ES-I3 (cell line): ENCODE data around the gene NTSR1.

Experiments
- H3K36me3 ChIP-seq: 2 replicates; pipeline ENCODE4 v1.6.1; 2013; ENCODE audit warnings: mild to moderate bottlenecking, low read length, control low read depth, moderate library complexity; ENCODE audit not compliant: insufficient read depth
- H3K4me1 ChIP-seq: 2 replicates; pipeline ENCODE4 v1.6.1; 2013; ENCODE audit warnings: mild to moderate bottlenecking, control low read depth, low read length; ENCODE audit not compliant: insufficient read depth
- H3K9ac ChIP-seq: 2 replicates; pipeline ENCODE4 v1.6.1; 2013; ENCODE audit warnings: low read depth, mild to moderate bottlenecking, low read length, moderate library complexity
- H3K9me3 ChIP-seq: 2 replicates; pipeline ENCODE4 v1.6.1; 2013; ENCODE audit warnings: mild to moderate bottlenecking, low read length, moderate library complexity; ENCODE audit not compliant: control insufficient read depth, insufficient read depth

Gene NTSR1

DNA sequence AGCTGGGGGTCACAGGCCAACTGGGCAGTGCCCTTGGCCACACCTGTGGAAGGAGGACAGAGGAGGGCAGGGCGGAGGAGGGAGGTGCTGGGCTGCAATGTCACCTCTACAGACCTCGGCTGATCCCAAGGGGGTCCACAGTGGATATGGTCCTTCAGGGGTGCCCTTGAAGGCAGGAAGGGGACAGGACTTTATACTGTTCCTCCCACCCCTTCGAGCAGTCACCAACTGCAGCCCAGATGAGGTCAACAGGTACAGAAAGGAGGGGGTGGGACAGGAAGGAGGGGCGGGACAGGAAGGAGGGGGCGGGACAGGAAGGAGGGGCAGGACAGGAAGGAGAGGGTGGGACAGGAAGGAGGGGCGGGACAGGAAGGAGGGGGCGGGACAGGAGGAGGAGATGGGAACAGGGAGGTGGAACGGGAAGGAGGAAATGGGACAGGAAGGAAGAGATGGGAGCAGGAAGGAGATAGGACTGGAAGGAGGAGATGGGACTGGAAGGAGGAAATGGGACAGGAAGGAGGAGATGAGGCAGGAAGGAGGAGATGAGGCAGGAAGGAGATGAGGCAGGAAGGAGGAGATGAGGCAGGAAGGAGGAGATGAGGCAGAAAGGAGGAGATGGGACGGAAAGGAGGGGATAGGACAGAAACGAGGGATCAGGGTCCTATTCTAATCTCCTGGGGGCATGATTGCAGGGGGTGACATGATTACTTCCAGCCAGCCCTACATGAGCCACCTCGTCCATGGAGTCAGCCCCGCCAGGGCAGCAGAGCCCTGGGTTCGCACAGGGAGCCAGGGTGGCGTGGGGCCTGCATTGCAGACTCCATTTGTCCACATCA is 68.3 kb downstream of the NTSR1 start:
- H3K9me3 ChIP-seq = no peaks in the 10 kb centered on the region
- peaks cover 5% of the 10 kb centered on the region for H3K4me1 ChIP-seq
- H3K9ac ChIP-seq = peak overlapping the region; percentile 45
- no peaks in the 10 kb centered on the region for H3K36me3 ChIP-seq

- Histone ChIP-seq H3K9me3 (no peaks in the 10 kb centered on the region), H3K4me1 (peaks cover 8% of the 10 kb centered on the region), H3K36me3 (no peaks in the 10 kb centered on the region), H3K9ac (no peak overlapping the region)
These were observed 68.8 kb downstream of the NTSR1 start for GRCh38 chr20:62777528-62777830.

GRCh38 chr20:62778058-62778457 is 69.4 kb downstream of the NTSR1 start:
- H3K36me3 ChIP-seq = no peaks in the 10 kb centered on the region
- H3K9ac ChIP-seq = no peak overlapping the region
- H3K9me3 ChIP-seq = no peaks in the 10 kb centered on the region
- H3K4me1 ChIP-seq = peaks cover 12% of the 10 kb centered on the region; the same call in 1 of the 2 replicates

- Histone ChIP-seq H3K4me1 (peaks cover 12% of the 10 kb centered on the region; the same call in 1 of the 2 replicates), H3K9ac (no peak overlapping the region), H3K36me3 (no peaks in the 10 kb centered on the region), H3K9me3 (no peaks in the 10 kb centered on the region)
These were observed 70.2 kb downstream of the NTSR1 start for GRCh38 chr20:62778601-62779416.

- Histone ChIP-seq H3K9me3 (no peaks in the 10 kb centered on the region), H3K36me3 (no peaks in the 10 kb centered on the region), H3K9ac (no peak overlapping the region), H3K4me1 (peaks cover 12% of the 10 kb centered on the region; the same call in 1 of the 2 replicates)
These were observed 70.7 kb downstream of the NTSR1 start for GRCh38 chr20:62779417-62779685.

GRCh38 chr20:62780204-62780603 is 71.6 kb downstream of the NTSR1 start:
- H3K9ac ChIP-seq = no peak overlapping the region
- peaks cover 12% of the 10 kb centered on the region; the same call in 1 of the 2 replicates for H3K4me1 ChIP-seq
- H3K36me3 ChIP-seq = no peaks in the 10 kb centered on the region
- H3K9me3 ChIP-seq = no peaks in the 10 kb centered on the region

GRCh38 chr20:62780696-62781095 is 72.1 kb downstream of the NTSR1 start:
- H3K9ac ChIP-seq = no peak overlapping the region
- H3K36me3 ChIP-seq = no peaks in the 10 kb centered on the region
- no peaks in the 10 kb centered on the region for H3K9me3 ChIP-seq
- H3K4me1 ChIP-seq = peaks cover 12% of the 10 kb centered on the region; the same call in 1 of the 2 replicates

- Histone ChIP-seq H3K36me3 (no peaks in the 10 kb centered on the region), H3K9me3 (no peaks in the 10 kb centered on the region), H3K4me1 (peaks cover 6% of the 10 kb centered on the region; the same call in 1 of the 2 replicates), H3K9ac (no peak overlapping the region)
These were observed 73.7 kb downstream of the NTSR1 start for GRCh38 chr20:62782149-62782892.

- H3K9me3 ChIP-seq = no peaks in the 10 kb centered on the region
- H3K36me3 ChIP-seq = no peaks in the 10 kb centered on the region
- H3K9ac ChIP-seq = no peak overlapping the region
- H3K4me1 ChIP-seq = peaks cover 6% of the 10 kb centered on the region; the same call in 1 of the 2 replicates
These were observed 74.2 kb downstream of the NTSR1 start for GRCh38 chr20:62782893-62783278.

GRCh38 chr20:62784497-62784896 is 75.9 kb downstream of the NTSR1 start:
- Histone ChIP-seq H3K36me3 (no peaks in the 10 kb centered on the region), H3K9ac (no peak overlapping the region), H3K4me1 (peaks cover 6% of the 10 kb centered on the region; the same call in 1 of the 2 replicates), H3K9me3 (no peaks in the 10 kb centered on the region)

DNA sequence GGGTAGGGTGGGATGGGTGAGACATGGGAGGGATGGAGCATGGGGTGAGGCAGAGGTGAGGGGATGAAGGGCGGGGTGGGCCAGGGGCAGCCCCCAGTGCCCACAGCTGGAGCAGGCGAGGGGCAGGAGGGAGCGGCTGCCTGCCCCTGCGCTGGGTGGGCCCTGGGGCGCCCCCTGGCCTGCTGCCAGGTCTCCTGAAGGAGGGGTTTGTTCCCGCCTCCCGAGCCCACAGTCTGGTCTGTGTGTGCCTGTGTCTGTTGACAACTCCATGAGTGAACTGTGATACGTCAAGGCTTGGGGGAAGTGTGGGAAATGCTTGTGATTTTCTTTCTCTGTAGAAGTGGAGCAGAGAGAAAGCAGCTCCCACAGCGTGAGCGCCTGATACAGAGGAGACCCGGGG is 76.8 kb downstream of the NTSR1 start:
- H3K4me1 ChIP-seq = peaks cover 6% of the 10 kb centered on the region; the same call in 1 of the 2 replicates
- H3K36me3 ChIP-seq = no peaks in the 10 kb centered on the region
- no peak overlapping the region for H3K9ac ChIP-seq
- H3K9me3 ChIP-seq = no peaks in the 10 kb centered on the region

- Histone ChIP-seq H3K9me3 (no peaks in the 10 kb centered on the region), H3K9ac (no peak overlapping the region), H3K36me3 (no peaks in the 10 kb centered on the region), H3K4me1 (peaks cover 6% of the 10 kb centered on the region; the same call in 1 of the 2 replicates)
These were observed 77.5 kb downstream of the NTSR1 start for GRCh38 chr20:62786157-62786556.

GRCh38 chr20:62787321-62787720 is 78.7 kb downstream of the NTSR1 start:
- Histone ChIP-seq H3K9me3 (no peaks in the 10 kb centered on the region), H3K9ac (no peak overlapping the region), H3K4me1 (peaks cover 6% of the 10 kb centered on the region; the same call in 1 of the 2 replicates), H3K36me3 (no peaks in the 10 kb centered on the region)

DNA sequence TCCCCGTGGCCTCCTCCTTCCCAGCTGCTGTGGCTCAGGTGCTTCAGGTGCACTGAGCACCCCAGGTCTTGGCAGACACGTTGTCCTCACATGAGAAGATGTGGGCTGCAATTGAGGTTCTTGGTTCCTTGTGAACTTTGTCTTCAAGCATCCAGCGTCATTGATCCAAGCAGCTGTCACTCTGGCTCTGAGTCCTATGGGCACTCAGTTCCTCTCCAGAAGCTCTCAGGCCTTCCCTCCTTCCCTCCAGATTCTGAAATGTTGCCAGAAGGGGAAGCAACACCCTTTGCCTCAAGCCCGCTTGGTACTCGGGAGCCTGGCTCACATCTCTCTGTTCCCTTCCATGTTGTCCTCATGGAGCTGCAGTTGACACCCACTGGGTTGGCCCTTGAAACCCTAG is 79.2 kb downstream of the NTSR1 start:
- H3K9ac ChIP-seq = no peak overlapping the region
- H3K36me3 ChIP-seq = no peaks in the 10 kb centered on the region
- H3K4me1 ChIP-seq = peaks cover under 1% of the 10 kb centered on the region; the same call in 1 of the 2 replicates

More for the DNA sequence above, 79.2 kb downstream of the NTSR1 start:
- H3K9me3 ChIP-seq = no peaks in the 10 kb centered on the region
